Upper lobe of left lung (tissue), 4 donors: ENCODE results near the gene GPATCH1.

ENCODE experiments used
- POLR2A ChIP-seq, 4 donors: fragments of 450-650 bp; IDR thresholded peaks; one replicate each; pipeline ENCODE4 v1.5.1; 2016 to 2017; ENCODE audit warnings: antibody characterized with exemption in 4 of 4, mild to moderate bottlenecking in 2 of 4
- POLR2AphosphoS5 ChIP-seq, 2 donors: sonication (generic); formaldehyde crosslinking; IDR thresholded peaks; one replicate each; pipeline ENCODE4 v1.5.1; 2017; ENCODE audit warnings: antibody characterized with exemption in 2 of 2
- TF ChIP-seq, protein P1 (sequence below), 6 experiments: fragments of 450-650 bp in 4 of 6; fragments of 200-600 bp in 2 of 6; sonication (generic) in 2 of 6; IDR thresholded peaks; one replicate each; pipeline ENCODE4 v1.5.1; 2016 to 2019; ENCODE audit warnings: antibody characterized with exemption in 6 of 6

GRCh38 chr19:33060586-33060985 is 20.4 kb upstream of the GPATCH1 start:
- TF ChIP-seq, protein P1, sequence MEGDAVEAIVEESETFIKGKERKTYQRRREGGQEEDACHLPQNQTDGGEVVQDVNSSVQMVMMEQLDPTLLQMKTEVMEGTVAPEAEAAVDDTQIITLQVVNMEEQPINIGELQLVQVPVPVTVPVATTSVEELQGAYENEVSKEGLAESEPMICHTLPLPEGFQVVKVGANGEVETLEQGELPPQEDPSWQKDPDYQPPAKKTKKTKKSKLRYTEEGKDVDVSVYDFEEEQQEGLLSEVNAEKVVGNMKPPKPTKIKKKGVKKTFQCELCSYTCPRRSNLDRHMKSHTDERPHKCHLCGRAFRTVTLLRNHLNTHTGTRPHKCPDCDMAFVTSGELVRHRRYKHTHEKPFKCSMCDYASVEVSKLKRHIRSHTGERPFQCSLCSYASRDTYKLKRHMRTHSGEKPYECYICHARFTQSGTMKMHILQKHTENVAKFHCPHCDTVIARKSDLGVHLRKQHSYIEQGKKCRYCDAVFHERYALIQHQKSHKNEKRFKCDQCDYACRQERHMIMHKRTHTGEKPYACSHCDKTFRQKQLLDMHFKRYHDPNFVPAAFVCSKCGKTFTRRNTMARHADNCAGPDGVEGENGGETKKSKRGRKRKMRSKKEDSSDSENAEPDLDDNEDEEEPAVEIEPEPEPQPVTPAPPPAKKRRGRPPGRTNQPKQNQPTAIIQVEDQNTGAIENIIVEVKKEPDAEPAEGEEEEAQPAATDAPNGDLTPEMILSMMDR (IDR thresholded peaks at IDR 0.05), result no peak
- no peak for TF ChIP-seq POLR2A (IDR thresholded peaks at IDR 0.05)
- TF ChIP-seq POLR2AphosphoS5 (IDR thresholded peaks at IDR 0.05), result no peak
